Loucy (cell line): ENCODE data around the gene SNRPB.

Experiments
- EZH2phosphoT487 ChIP-seq: fragments of 200-600 bp; IDR thresholded peaks from 2 replicates; pipeline ENCODE4 v1.6.1; 2018; ENCODE audit warnings: antibody characterized with exemption, mild to moderate bottlenecking, moderate library complexity, borderline replicate concordance
- TF ChIP-seq, protein P1 (sequence below): fragments of 200-600 bp; sonication (generic); conservative IDR thresholded peaks from 2 replicates; pipeline ENCODE4 v1.5.1; 2014; ENCODE audit warnings: mild to moderate bottlenecking, antibody characterized with exemption, low read length

DNA sequence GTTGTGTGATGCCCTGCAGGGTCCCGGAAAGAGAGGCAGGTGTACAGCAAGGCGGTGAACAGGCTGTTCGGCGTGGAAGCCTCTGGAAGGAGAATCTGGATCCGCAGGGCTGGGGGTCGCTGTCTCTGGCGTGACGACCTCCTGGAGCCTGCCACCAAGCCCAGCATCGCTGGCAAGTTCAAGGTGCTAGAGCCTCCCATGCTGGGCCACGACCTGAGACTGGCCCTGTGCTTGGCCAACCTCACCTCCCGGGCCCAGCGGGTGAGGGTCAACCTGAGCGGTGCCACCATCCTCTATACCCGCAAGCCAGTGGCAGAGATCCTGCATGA lies 53.4 kb downstream of the SNRPB start:
- TF ChIP-seq, protein P1, sequence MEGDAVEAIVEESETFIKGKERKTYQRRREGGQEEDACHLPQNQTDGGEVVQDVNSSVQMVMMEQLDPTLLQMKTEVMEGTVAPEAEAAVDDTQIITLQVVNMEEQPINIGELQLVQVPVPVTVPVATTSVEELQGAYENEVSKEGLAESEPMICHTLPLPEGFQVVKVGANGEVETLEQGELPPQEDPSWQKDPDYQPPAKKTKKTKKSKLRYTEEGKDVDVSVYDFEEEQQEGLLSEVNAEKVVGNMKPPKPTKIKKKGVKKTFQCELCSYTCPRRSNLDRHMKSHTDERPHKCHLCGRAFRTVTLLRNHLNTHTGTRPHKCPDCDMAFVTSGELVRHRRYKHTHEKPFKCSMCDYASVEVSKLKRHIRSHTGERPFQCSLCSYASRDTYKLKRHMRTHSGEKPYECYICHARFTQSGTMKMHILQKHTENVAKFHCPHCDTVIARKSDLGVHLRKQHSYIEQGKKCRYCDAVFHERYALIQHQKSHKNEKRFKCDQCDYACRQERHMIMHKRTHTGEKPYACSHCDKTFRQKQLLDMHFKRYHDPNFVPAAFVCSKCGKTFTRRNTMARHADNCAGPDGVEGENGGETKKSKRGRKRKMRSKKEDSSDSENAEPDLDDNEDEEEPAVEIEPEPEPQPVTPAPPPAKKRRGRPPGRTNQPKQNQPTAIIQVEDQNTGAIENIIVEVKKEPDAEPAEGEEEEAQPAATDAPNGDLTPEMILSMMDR, result no peak
- TF ChIP-seq EZH2phosphoT487, result no peak
